ENCODE measurements around the gene IMPDH1.
"Not testable (repeated sequence)": the region's sequence is repeated elsewhere in the genome, so short reads cannot be mapped to it uniquely, and the experiment has no call there.

Gene IMPDH1

DNA sequence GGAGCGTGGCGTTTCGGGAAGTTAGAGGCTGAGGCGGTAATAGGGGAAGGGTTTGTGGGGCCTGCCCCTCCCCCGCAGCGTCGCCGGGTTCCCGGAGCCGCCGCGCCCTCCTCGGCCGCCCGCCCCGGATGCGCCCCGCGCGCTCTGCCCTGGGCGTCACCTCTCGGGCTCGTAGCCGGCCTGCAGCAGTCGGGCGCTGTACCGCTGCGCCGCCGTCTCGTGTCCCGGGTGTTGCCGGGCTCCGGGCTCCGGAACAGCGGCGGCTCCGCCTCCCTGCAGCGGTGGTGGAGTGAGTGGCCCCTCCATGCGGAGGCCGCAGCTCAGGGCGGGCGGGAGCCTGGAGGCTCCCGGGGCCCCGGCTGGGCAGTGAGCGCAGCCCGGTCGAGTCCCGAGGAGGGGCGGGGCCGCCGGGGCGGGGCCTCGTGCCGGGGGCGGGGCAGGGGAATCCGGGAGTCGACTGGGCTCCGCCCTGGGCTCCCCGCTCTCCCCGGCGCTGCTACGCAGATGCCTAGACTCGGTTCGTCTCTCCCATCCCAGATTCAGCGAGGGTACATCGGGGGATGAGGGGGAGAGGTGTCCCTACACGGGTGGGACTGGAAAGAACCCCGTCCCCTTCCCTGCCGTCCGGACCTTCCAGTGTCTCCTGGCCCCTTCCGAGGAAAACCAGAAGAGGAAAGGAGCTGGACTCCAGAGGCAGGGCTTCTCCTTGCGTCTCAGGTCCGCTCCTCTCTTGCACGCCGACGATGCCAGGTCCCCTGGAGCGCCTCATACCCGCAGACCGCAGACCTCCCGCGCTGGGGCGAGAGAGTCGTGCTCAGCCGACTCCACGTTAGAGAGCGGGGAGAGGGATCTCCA is at the start of gene IMPDH1:
Gene IMPDH1 (minus strand): TSS at position 387 of the 855 bp plus-strand sequence. CDS start 81 bp downstream, at position 306.
- peak within 1 kb of the TSS; percentile 71 for H3K27ac ChIP-seq
- peak within 1 kb of the TSS; percentile 71 for H3K4me3 ChIP-seq
- peak within 1 kb of the TSS; percentile 75 for H3K9ac ChIP-seq
- no peak for TF ChIP-seq Cebpa-rat (IDR thresholded peaks at IDR 0.05)
- peak within 1 kb of the TSS; percentile 93 for H3K4me2 ChIP-seq
- H3K4me1 ChIP-seq, result peaks cover 42% of the 10 kb centered on the region
- H3K36me3 ChIP-seq, result no peaks in the 10 kb centered on the region
- no peaks in the 10 kb centered on the region for H3K9me3 ChIP-seq
- no peaks in the 10 kb centered on the region for H3K27me3 ChIP-seq
- peaks cover 5% of the 10 kb centered on the region for H4K20me1 ChIP-seq

GRCh38 chr7:128459394-128459878 is 49.7 kb upstream of the IMPDH1 start:
- H4K20me1 ChIP-seq, result peaks cover 60% of the 10 kb centered on the region
- H3K9me3 ChIP-seq, result no peaks in the 10 kb centered on the region
- H3K4me2 ChIP-seq, result peak overlapping the region; percentile 91
- TF ChIP-seq Cebpa-rat (IDR thresholded peaks at IDR 0.05), result no peak
- no peak overlapping the region for H3K9ac ChIP-seq
- peaks cover 61% of the 10 kb centered on the region for H3K4me1 ChIP-seq
- no peak overlapping the region for H3K4me3 ChIP-seq
- H3K27me3 ChIP-seq, result no peaks in the 10 kb centered on the region
- no peak overlapping the region for H3K27ac ChIP-seq
- peaks cover 43% of the 10 kb centered on the region for H3K36me3 ChIP-seq

DNA sequence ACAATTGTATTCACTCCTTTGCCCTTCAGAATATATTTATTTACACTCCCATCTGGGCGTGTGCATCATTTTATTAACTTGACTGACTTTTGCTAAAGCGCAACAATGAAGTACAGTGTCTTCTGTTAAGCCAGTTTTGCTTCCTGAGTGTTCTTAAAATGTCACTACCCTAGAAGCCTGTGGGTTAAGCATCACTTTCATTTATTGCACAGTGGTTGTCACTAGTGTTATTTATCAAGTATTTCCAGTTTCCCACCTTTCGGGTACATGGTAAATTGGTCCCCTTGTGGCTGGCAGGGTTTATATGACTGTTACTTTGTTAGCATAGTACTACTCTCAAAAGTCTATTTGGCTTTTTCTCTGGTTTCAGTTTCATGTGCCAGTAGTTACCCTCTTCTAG is 49.2 kb upstream of the IMPDH1 start:
- peaks cover 38% of the 10 kb centered on the region for H3K36me3 ChIP-seq
- H3K4me2 ChIP-seq, result peak overlapping the region; percentile 91
- H3K9me3 ChIP-seq, result no peaks in the 10 kb centered on the region
- H4K20me1 ChIP-seq, result peaks cover 60% of the 10 kb centered on the region
- no peak overlapping the region for H3K27ac ChIP-seq
- H3K27me3 ChIP-seq, result no peaks in the 10 kb centered on the region
- H3K4me1 ChIP-seq, result peaks cover 60% of the 10 kb centered on the region
- H3K9ac ChIP-seq, result peak overlapping the region; percentile 22; the same call in 1 of the 2 replicates
- no peak for TF ChIP-seq Cebpa-rat (IDR thresholded peaks at IDR 0.05)
- H3K4me3 ChIP-seq, result peak overlapping the region; percentile 87; the same call in 1 of the 2 replicates

- Histone ChIP-seq H3K4me2 (peak overlapping the region; percentile 91), H4K20me1 (peaks cover 60% of the 10 kb centered on the region), H3K36me3 (peaks cover 24% of the 10 kb centered on the region), H3K27ac (peak overlapping the region; percentile 95), H3K4me3 (peak overlapping the region; percentile 87), H3K9ac (peak overlapping the region; percentile 94; the same call in 1 of the 2 replicates), H3K4me1 (peaks cover 60% of the 10 kb centered on the region)
- not testable (repeated sequence) for H3K9me3 ChIP-seq, H3K27me3 ChIP-seq
These were observed 47.6 kb upstream of the IMPDH1 start for GRCh38 chr7:128457385-128457784.

DNA sequence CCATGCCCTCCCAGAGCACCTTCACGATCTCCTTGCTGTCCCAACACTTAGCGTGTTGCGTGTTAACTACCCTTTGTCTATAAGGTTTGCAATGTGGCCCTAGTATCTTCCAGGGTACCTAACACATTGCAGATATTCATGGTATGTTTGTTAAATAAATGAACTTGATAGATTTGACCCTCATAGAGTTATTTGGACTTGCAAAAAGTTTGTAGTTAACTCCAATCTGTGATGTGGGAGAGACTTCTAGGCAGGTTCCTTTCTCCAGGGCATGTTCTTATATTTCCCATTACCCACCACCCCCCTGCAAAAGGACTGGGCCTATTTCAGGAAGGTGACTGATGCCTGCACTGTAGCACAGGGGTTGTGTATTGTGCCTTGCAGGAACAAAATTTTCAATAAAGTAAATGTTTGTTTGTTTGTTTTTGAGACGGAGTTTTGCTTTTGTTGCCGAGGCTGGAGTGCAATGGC is 46.5 kb upstream of the IMPDH1 start:
- H3K4me1 ChIP-seq, result peaks cover 59% of the 10 kb centered on the region
- H3K36me3 ChIP-seq, result peaks cover 24% of the 10 kb centered on the region
- peaks cover 52% of the 10 kb centered on the region for H4K20me1 ChIP-seq
- peak overlapping the region; percentile 94 for H3K9ac ChIP-seq
- peak overlapping the region; percentile 95 for H3K27ac ChIP-seq
- H3K4me3 ChIP-seq, result peak overlapping the region; percentile 87
- H3K27me3 ChIP-seq, result no peaks in the 10 kb centered on the region
- H3K4me2 ChIP-seq, result peak overlapping the region; percentile 91
- H3K9me3 ChIP-seq, result no peaks in the 10 kb centered on the region
- no peak for TF ChIP-seq Cebpa-rat (IDR thresholded peaks at IDR 0.05)

GRCh38 chr7:128455543-128456254 is 45.9 kb upstream of the IMPDH1 start, which contains the start of gene HILPDA:
TSS of gene HILPDA (plus strand) at chr7:128455878. CDS start at chr7:128457269, 1,391 bp downstream.
- Histone ChIP-seq H3K4me3 (peak within 1 kb of the TSS; percentile 87), H3K9ac (peak within 1 kb of the TSS; percentile 94), H4K20me1 (peaks cover 46% of the 10 kb centered on the region), H3K27ac (peak within 1 kb of the TSS; percentile 95), H3K27me3 (no peaks in the 10 kb centered on the region), H3K9me3 (no peaks in the 10 kb centered on the region), H3K4me2 (peak within 1 kb of the TSS; percentile 91), H3K4me1 (peaks cover 55% of the 10 kb centered on the region), H3K36me3 (peaks cover 24% of the 10 kb centered on the region)
- TF ChIP-seq Cebpa-rat (IDR thresholded peaks at IDR 0.05), result no peak

- H3K4me1 ChIP-seq, result peaks cover 56% of the 10 kb centered on the region
- H3K36me3 ChIP-seq, result peaks cover 20% of the 10 kb centered on the region
- no peaks in the 10 kb centered on the region for H3K9me3 ChIP-seq
- peak overlapping the region; percentile 94; the same call in 1 of the 2 replicates for H3K9ac ChIP-seq
- TF ChIP-seq Cebpa-rat (IDR thresholded peaks at IDR 0.05), result no peak
- peaks cover 39% of the 10 kb centered on the region for H4K20me1 ChIP-seq
- no peaks in the 10 kb centered on the region for H3K27me3 ChIP-seq
- peak overlapping the region; percentile 95 for H3K27ac ChIP-seq
- H3K4me3 ChIP-seq, result peak overlapping the region; percentile 87
- H3K4me2 ChIP-seq, result peak overlapping the region; percentile 91
These were observed 45.2 kb upstream of the IMPDH1 start for GRCh38 chr7:128454808-128455542.

GRCh38 chr7:128453836-128454804 is 44.3 kb upstream of the IMPDH1 start:
- peaks cover 20% of the 10 kb centered on the region for H3K36me3 ChIP-seq
- no peak overlapping the region for H3K4me3 ChIP-seq
- H3K27ac ChIP-seq, result no peak overlapping the region
- no peak for TF ChIP-seq Cebpa-rat (IDR thresholded peaks at IDR 0.05)
- H3K9ac ChIP-seq, result no peak overlapping the region
- no peaks in the 10 kb centered on the region for H3K27me3 ChIP-seq
- H3K9me3 ChIP-seq, result no peaks in the 10 kb centered on the region
- no peak overlapping the region for H3K4me2 ChIP-seq
- peaks cover 30% of the 10 kb centered on the region for H4K20me1 ChIP-seq
- peaks cover 55% of the 10 kb centered on the region for H3K4me1 ChIP-seq
